ENCODE measurements around the gene UTF1.

Gene UTF1

DNA sequence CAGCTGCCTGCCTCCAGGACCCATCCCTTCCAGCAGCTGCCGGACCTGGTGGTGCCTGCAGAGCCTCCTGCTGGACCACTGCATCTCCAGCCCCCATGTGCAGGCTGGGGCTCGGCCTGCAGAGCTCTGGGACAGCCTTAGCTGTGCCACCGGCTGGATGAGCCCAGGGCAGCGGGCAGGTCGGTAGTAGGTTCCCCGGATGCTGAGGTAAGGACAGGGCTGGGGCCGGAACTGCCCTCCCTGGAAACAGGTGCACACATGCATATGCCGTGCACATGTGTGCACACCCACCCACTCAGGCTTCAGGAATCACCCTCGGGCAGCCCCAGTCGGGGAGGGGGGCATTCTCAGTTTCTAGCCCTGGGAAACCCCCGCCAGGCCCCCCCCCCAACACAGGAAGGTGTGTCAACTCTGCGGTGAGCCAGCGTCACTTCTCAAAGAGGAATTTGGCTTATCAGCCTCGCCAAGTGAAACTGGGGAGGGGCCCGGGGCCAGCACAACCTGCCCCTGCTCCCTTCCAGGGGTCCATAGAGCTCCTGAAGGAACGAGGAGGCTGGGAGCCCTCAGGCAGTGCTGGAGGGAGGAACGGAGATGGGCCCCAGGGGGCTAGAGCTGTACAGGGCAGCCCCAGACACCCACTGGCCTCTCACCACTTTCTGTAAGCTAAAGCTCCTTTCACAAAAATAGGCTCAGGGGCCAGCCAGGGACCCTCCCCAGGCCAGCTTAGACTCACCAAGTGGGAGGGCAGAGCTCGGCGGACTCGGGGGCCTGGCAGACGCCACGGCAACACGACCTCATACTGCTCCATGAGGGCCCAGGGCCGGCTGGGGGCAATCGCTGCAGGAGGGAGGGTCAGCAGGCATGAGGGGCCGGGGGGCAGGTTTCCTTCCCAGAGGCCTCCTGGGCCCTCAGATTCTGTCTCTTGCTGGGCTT, 45.0 kb downstream of the UTF1 start:
- 0 out of 2 replicates have a peak overlapping the region, but pooled peaks have one; percentile 1 for H3K4me3 ChIP-seq (replicated peaks; ENCODE audit: low read depth, low read length)
- no peak for TF ChIP-seq CTCF (IDR thresholded peaks at IDR 0.05; ENCODE audit: low read depth, low read length, missing control alignments)
- DNase-seq (ENCODE audit: extremely low read depth, low read depth), result no peak

DNA sequence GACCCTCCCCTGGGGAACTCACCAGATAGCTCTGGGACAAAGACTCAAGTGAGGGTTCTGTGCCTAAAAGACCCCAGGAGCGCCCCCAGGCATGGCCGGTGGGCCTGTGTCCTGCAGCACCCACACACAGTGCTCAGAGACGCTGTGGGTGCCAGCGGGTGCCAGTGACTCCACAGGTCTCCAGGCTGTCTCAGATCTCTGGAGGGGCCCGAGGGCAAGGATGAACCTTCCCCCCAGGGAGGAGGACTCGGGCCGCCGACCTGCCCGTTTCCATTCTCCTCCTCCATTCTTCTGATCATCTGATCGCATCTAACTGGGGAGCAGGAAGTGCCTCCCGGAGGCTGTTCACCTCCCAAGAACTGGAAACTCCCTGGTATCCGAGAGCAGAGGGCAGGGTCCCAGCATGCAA, 45.7 kb downstream of the UTF1 start:
- 0 out of 2 replicates have a peak overlapping the region, but pooled peaks have one; percentile 1 for H3K4me3 ChIP-seq (replicated peaks; ENCODE audit: low read depth, low read length)
- no peak for DNase-seq (ENCODE audit: extremely low read depth, low read depth)
- TF ChIP-seq CTCF (IDR thresholded peaks at IDR 0.05; ENCODE audit: low read depth, low read length, missing control alignments), result no peak

DNA sequence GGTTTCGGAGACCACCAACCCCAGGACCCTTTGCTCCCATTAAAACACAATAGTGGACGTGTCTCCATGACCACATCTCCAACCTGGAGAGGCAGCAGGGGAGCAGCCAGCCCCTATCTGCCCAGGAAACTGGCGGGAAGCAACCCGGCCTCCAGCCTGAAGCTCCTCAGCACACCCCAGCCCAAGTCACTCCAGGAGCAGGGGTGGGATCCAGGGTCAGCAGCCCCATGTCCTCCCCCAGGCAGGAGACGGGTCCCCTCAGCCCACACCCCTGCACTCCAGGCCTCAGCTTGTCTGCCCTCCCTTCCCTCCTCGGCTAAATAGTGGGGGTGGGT, 46.0 kb downstream of the UTF1 start:
- peak overlapping the region; percentile 23; the same call in 1 of the 2 replicates for H3K4me3 ChIP-seq (replicated peaks; ENCODE audit: low read depth, low read length)
- no peak for TF ChIP-seq CTCF (IDR thresholded peaks at IDR 0.05; ENCODE audit: low read depth, low read length, missing control alignments)

GRCh38 chr10:133276435-133277201, 46.6 kb downstream of the UTF1 start, which contains the start of gene ADAM8:
Gene ADAM8, minus strand, starts transcription at chr10:133276868. Its CDS starts 51 bp downstream, at chr10:133276817.
- H3K4me3 ChIP-seq (replicated peaks; ENCODE audit: low read depth, low read length), result peak within 1 kb of the TSS; percentile 23; the same call in 1 of the 2 replicates
- DNase-seq (ENCODE audit: extremely low read depth, low read depth), result no peak
- no peak for TF ChIP-seq CTCF (IDR thresholded peaks at IDR 0.05; ENCODE audit: low read depth, low read length, missing control alignments)

More for the DNA sequence above, 46.0 kb downstream of the UTF1 start:
- no peak for DNase-seq (ENCODE audit: extremely low read depth, low read depth)

GRCh38 chr10:133277277-133277992, 47.4 kb downstream of the UTF1 start:
- TF ChIP-seq CTCF (IDR thresholded peaks at IDR 0.05; ENCODE audit: low read depth, low read length, missing control alignments), result no peak
- H3K4me3 ChIP-seq (replicated peaks; ENCODE audit: low read depth, low read length), result no peak overlapping the region

DNA sequence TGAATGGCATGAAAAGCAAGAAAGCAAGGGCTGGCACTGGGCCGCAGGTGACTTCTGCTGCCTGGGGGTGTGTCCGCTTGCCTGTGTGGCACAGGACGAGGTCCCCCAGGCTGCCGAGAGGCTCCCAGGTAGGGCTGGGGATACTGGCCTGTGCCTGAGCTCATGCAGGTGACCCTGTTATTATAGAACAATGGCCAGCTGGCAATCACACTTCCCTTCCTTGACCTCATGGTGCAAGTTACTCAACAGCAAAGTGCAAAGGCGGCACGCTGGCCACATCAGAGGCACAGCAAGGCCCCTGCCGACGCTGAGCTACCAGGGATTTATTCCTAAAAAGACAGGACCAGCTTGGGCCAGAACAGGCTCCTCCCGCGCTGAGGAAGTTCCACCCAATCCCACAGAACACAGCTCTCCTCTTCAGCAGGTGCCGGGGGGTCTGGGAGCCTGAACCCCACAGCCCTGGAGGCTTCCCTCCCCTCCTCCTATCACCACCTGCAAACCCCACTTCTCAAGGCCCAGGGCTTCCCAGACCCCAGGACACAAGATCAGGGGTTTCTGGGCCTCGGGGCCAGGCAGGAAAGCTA, 48.1 kb downstream of the UTF1 start:
- TF ChIP-seq CTCF (IDR thresholded peaks at IDR 0.05; ENCODE audit: low read depth, low read length, missing control alignments), result no peak
- H3K4me3 ChIP-seq (replicated peaks; ENCODE audit: low read depth, low read length), result no peak overlapping the region
- DNase-seq (ENCODE audit: extremely low read depth, low read depth), result no peak

More at GRCh38 chr10:133277277-133277992, 47.4 kb downstream of the UTF1 start:
- no peak for DNase-seq (ENCODE audit: extremely low read depth, low read depth)

Measured in HFF-Myc (cell line).